Measurements from ENCODE around the gene HOXB4. TPM values are rescaled to one million over a fixed set of nuclear protein-coding genes. Genes with fewer than 3 reads are reported as not detected.

Gene HOXB4
- total RNA-seq = 0.06 and 0.26 TPM in 2 replicates

GRCh38 chr17:48577946-48578615 is at the start of gene HOXB4:
TSS of gene HOXB4 (minus strand) at chr17:48578350. CDS start at chr17:48578319, 31 bp downstream.

DNA sequence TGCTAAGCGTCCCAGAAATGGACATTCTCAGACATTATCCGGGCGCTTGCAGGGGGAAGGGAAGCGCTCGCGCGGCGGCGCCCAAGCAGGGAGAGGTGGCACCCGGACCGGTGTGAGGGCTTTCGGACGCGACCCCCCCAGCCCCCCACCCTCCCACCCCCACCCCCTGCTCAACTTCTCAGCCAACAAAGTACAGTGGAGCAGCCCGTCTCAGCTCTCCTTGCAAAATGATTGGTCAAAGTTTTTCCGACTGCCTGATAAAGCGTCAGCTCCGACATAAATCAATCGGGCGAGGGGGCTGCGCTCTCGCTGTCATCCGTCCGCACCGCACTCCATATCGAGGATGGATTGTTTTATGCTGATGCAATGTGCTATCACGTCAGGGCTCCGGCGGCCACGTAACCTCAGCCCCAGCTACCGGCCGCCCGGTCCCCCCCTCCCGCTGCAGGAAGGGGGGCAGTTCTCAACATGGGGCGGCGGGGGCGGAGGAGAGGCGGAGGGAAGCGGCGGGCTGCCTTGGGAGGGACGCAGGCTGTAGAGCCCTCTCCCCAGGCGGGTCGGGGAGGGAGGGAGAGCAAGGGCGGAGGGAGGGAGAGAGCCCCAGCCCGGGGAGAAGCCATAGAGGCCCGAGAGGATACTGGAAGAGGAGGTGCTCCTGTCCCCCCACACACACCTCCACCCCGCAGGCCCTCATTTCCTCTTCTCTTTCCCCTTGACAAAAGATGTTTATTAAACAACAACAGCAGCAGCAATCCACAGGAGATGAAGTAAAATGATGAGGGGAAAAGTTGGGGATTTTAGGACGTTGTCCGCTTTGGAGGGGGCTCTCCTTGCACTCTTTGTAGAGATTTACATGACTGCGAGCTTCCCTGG is 48.3 kb upstream of the HOXB4 start, which contains the start of gene HOXB9:
Gene HOXB9, minus strand, starts transcription at position 114 of the 873 bp plus-strand sequence. Its CDS starts 89 bp downstream, at position 25.

GRCh38 chr17:48615047-48615962 is 37.2 kb upstream of the HOXB4 start, which contains the start of gene HOXB8:
TSS of gene HOXB8 (minus strand) at chr17:48615292. CDS start at chr17:48614704, 588 bp downstream.

DNA sequence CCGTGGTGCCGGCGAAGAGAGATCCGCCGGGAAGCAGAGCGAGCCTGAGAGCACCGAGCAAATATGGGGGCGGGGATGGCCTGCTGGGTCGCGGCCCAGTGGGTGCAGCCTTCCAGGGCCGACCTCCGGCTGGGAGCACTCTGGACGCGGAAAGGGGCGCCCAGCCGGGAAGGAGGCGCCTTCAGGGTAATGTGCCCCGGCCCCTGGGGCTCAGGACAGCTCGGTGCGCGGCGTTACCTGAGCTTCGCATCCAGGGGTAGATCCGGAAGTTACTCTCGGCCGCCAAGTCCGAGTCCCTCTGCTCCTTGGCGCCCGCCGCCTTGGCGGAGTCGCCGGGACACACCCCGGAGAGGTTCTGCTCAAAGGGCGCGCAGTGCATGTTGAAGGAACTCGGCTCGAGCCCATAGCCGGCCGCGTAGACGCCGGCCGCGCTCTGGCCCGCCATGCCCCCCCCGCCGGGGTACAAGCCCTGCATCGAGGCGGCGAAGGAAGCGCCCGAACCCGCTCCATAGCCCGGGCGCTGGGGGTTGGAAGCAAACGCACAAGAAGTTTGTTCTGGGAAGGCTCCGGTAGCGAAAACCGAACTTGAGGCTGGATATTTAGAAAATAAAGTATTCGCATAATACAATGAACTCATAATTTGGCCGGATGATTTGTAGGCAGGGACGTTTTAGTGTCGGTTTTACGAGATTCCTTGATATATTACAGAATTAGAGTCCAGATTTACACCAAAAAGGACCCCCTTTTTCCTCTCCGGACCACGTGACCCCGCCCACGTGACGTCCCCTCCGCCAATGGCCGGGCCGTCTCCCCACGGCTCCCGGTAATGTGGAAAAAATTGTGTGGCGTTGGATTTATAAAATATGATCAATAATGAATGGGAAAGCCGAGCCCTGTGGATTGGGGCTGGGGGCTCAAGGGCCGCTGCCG is 32.4 kb upstream of the HOXB4 start, which contains the start of gene HOXB7:
Gene HOXB7, minus strand, starts transcription at position 736 of the 930 bp plus-strand sequence. Its CDS starts 99 bp downstream, at position 637.

GRCh38 chr17:48604770-48605329 is 26.7 kb upstream of the HOXB4 start, which contains the start of gene HOXB6:
TSS of gene HOXB6 (minus strand) at chr17:48604986. CDS start at chr17:48598150, 6,836 bp downstream.

GRCh38 chr17:48593126-48593829 is 15.1 kb upstream of the HOXB4 start, which contains the start of gene HOXB5:
TSS of gene HOXB5 (minus strand) at chr17:48593779. CDS start at chr17:48593682, 97 bp downstream.

GRCh38 chr17:48589831-48590606 is 11.9 kb upstream of the HOXB4 start, which contains the start of gene HOXB3:
TSS of gene HOXB3 (minus strand) at chr17:48590241. CDS start at chr17:48552474, 37,767 bp downstream.

DNA sequence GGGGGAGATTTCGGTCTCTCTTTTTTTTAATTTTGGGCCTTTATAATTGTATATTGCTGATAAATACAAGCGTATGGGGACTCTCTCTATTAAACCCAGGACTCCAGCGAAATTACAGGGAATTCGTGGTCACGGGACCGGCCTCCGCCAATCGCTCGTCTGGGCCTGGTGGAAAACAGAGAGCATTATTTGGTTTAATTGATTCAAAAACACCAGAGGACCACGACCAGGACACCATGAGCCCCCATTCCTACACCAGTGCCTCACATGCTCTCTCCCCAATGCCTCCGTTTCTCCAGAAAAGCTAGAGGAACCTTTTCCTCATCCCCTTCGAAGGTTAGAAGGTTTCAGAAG is 33.2 kb downstream of the HOXB4 start, which contains the start of gene HOXB2:
Gene HOXB2, minus strand, starts transcription at position 88 of the 354 bp plus-strand sequence. CDS start 198 bp downstream, outside the sequence.

GRCh38 chr17:48530887-48531272 is 47.3 kb downstream of the HOXB4 start, which contains the start of gene HOXB1:
TSS of gene HOXB1 (minus strand) at chr17:48531011. CDS start at chr17:48530904, 107 bp downstream.

Other genes starting within 250 kb of the HOXB4 start
- gene SKAP1, start 148.1 kb downstream of the HOXB4 start, total RNA-seq = 0.13 TPM in 1 of 2 replicates, not detected in the other
- not detected in 2 replicates for gene HOXB1, start 47.3 kb downstream of the HOXB4 start, total RNA-seq
- 1.5 and 1.8 TPM in 2 replicates for gene HOXB2, start 33.2 kb downstream of the HOXB4 start, total RNA-seq
- gene HOXB3, start 11.9 kb upstream of the HOXB4 start, total RNA-seq = 0.26 and 0.31 TPM in 2 replicates
- not detected in 2 replicates for gene HOXB5, start 15.4 kb upstream of the HOXB4 start, total RNA-seq
- 0.13 TPM in 1 of 2 replicates, not detected in the other for gene HOXB6, start 26.6 kb upstream of the HOXB4 start, total RNA-seq
- not detected in 2 replicates for gene HOXB7, start 32.7 kb upstream of the HOXB4 start, total RNA-seq
- not detected in 2 replicates for gene HOXB8, start 36.9 kb upstream of the HOXB4 start, total RNA-seq
- gene HOXB9, start 48.0 kb upstream of the HOXB4 start, total RNA-seq = not detected in 2 replicates
- not detected in 2 replicates for gene PRAC1, start 144.2 kb upstream of the HOXB4 start, total RNA-seq
- not detected in 2 replicates for gene PRAC2, start 144.8 kb upstream of the HOXB4 start, total RNA-seq
- not detected in 2 replicates for gene HOXB13, start 150.4 kb upstream of the HOXB4 start, total RNA-seq
- gene TTLL6, start 238.9 kb upstream of the HOXB4 start, total RNA-seq = 0.06 TPM in 1 of 2 replicates, not detected in the other